Iris pigment epithelial cell (primary cell): Measurements from ENCODE around the gene GRK1.

Experiments used
- DNase-seq: peaks from one replicate; pipeline ENCODE4 v3.0.0-alpha.2; 2011; ENCODE audit warnings: low read depth

GRK1 gene

DNA sequence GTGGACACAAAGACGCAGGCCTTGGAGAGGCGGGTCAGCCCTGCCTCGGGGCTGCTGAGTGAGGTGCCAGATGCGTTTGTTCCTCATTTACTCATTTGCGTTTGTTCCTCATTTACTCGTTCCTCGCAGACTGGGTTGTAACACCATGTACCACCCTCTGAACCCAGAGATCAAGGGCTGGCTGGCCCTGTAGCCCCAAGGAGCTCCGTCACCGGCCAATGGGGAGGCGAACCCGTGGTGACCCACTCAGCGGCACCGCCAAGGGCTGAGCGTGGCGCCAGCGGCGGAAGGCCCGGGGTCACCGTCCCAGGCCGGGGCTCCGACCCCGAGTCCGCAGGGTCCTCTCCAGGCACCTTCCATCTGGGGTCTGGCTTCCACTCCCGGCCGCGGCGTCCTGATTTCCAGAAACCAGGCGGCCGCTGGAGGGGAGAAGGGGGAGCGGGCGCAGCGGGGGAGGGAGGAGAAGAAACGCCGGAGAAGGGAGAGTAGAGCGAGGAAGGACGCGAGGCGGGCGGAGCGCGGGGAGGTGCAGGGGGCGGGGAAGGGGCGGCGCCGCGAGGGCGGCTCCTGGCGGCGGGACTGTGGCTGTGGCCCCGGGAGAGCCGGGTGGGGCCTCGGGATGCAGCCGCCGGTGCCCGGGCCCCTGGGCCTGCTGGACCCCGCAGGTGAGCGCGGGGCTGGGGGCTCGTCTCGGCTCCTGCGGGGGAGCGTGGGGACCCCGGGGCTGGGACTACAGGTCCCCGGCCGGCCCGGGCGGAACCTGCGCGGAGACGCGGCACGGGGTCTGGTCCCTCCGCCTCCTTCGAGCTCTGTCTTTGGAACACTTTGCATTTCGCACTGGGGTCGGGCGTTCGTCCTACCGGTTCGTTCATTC is 91.9 kb downstream of the GRK1 start, which contains the start of gene TMEM255B:
TSS of gene TMEM255B (plus strand) at position 576 of the 874 bp plus-strand sequence. CDS start at position 620, 44 bp downstream.
- DNase-seq: peak; percentile 74

DNA sequence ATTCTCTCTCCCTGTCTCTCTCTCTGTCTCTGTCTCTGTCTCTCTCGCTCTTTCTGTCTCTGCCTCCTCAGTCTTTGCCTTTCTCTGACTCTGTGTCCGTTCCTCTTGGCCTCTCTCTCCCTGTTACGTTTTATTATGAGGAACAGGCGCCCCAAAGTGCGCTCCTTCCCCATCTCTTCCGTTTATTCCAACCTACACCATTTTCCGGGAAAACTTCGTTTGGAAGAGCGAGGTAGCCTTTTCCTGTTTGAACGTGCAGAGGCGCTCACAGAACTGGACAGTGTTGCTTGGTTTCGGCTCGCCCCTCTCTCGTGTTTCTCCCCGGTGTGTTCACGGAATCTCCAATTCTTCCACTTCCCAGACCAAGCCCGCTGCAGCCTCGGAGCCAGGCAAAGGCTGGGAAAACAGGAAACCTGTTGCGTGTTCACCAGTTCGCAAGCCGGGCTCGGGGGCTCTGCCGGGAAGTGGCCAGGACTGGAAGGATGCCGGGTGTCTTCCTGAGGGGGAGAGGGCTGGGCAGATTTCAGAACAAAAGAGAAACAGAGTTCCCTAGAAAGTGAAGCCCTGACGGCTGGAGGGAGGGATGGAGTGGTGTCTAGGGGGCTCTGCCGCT is 92.6 kb downstream of the GRK1 start:
- peak; percentile 9 for DNase-seq

DNA sequence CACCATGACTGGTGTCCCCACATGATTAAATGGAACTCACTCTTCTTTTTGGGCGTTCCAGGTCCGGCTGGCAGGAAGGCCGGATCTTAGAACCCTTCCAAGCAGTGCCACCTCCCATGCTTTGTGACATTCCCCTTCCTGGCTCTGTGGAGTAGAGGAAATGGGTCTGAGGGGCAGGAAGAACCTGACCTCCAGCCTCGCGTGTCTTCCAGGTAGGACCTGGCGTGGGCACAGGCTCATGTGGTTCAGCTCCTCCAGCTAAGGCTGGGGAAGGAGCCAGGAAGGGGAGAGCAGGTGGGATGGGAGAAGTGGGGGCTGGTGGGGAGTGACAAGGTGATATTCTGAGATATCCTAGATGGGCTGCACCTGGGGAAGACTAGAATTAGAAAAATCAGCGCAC is 94.1 kb downstream of the GRK1 start:
- DNase-seq: no peak

DNA sequence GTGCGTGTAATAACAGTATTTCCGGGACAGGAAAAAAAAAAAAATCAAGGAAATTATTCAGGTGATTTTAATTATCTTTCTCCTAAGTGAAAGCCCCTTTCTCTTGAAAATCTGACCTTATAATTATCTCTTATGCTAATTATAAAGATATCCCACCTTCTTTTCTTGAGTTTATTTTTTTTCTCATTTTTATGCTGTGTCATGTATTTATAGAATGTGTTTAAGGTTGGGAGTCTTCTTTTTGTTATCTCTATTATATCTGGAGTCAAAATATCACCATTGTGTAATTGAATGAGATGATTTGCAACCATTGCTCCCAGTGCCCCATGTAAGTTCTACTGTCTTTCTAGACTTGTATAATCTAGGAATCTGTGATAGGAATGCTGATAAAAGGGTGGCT is 95.1 kb downstream of the GRK1 start:
- DNase-seq: no peak

DNA sequence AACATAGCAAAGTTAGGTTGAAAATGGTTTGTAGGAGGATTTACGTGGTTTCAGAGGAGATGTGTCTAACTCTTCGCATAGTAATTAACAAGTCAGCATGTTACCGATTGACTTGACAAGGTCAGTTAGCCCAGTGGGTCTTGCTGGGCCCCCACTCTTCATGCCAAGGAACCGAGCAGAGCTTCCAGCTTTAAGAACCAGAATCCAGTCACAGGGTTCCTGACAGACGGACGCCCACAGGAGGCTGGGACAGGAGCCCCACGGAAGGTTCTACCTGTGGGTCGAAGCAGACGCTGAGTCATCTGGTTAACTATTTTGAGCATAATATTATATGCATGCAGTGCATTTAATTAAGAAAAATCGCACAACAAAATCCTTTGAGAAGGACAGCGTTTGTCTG is 95.5 kb downstream of the GRK1 start:
- no peak for DNase-seq

DNA sequence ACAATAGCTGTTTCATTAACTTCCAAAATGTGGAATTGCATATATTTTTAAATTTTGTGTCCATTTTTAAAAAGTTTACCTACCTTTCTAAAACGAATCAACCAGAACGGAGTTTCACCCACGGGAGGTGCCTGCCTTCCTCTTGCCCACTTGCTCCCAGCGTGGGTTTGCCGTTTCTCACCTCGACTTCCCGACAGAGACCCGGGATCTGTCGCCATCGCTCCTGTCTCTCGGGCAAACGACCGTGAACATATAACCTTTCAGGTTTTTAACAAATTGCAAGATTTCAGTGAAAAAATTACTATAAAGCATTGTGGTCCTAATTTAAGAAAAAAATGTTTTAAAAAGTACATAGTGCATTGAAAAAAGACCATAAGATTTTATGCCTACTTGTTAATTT is 96.2 kb downstream of the GRK1 start:
- DNase-seq: no peak

DNA sequence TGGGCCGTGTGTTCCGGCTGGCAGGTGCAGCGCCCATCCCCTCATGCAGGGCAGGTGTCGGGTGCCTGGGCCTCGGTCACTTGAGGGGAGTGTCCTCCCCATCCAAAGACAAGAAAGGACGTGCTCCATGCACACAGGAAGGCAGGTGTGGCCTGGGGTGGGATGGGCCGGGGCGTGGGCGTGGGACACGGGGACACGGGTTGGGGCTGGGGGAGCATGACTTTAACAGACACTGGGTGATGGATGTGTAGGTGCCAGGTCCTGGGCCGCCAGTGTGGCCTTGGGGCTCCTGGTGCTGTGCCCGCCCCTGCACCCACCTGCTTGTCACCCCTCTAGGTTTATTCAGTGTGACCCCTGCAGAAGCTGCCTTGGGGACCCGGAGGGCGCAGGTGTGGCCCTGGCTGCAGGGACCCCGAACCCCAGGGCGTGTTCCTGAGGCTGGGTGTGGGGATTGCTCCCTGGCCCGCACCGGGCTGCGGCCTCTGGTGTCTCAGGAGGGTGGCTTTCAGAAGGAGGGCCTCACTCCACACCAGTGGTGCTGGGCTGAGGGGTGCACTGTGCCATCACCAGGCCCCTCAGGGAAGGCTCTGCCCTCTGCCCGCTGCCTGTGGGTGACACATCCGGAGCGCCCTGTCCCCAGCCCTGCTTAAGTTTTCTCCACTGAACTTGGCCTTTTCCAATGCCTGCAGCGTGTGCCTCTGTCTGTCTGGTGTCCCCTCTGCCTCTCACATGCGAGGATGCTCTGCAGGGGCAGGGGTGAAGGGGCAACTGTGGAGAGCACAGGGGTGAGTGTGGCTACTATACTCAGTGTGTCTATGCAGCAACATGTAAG is 97.2 kb downstream of the GRK1 start:
- no peak for DNase-seq

DNA sequence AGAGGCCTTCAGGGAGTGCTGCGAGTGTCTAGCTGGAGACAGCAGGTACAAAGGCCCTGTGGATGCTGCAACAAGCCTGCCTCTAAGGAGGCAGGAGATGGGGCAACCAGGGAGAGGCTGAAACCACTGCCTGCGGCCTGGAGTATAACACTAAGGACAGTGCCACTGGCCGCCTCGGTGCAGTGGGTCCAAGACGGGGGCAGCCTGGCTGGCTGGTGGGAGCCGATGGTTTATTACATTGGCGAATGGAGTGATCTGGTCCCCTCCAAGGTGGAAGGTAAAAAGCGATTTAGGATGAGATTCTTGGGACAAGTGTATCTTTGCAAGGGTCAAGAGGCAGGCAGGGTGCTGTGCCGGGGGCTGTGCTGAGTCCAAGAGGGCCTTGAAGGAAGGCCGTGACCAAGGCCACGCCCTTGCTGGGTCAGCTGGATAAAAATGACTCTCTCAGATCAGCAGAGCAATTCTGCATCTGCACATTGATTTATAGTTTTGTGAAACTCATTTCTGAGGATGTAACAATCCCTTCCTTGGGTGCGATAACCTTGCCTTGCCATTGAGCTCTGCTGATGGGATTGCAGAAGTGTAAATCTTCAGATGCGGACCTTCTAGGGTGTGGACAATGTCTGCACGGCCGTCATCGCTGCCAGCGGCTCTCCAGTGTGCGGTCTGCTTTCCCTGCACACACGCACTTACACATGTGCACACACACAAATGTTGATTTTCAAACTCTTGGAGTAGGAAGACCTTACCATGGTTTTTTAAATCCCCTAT is 98.0 kb downstream of the GRK1 start:
- DNase-seq: no peak

DNA sequence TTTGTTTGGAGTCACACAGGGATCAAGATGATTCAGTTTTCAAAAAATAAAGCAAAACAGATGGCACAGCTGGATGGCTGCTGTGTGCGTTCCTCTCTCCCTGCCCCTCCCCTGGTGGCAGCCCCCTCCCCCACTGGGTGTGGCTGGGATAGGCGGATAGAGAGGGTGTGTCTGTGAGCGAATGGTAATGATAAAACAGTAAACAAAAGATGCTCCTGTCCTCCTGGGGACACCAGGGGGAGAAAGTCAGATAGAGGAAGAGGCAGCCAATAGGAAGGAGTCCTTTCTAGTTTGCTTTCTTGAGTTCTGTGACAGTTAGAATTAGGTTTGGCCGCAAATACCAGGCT is 98.5 kb downstream of the GRK1 start:
- no peak for DNase-seq

DNA sequence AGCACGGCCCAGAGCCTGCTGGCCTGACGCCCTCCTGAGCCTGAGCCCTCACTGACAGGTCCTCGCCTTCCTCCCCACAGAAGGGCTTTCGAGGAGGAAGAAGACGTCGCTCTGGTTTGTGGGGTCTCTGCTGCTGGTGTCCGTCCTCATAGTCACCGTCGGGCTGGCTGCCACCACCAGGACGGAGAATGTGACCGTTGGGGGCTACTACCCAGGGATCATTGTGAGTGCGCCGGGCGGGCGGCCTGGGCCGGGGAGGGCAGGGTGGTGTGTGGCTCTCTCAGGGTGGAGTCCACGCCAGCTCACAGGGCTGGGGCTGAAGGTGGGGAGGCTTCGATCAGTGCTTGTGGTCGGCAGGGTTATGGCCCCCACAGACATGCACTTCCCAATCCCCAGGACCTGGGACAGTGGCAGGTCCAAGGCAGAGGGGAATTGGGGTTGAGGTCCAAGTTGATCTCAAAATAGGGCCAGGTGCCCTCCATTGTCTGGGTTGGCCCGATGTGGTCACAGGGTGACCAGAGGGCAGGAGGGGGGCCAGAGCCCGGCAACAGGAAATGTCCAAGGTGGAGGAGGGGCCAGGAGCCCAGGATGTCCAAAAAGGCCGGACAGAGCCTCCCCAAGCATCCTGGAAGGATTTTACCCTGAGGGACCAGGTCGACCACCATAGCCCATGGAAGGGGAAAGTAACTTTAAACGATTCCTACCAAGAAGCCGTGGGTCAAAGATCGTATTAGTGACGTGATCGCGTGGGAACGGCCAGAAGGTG is 99.2 kb downstream of the GRK1 start:
- DNase-seq: no peak

DNA sequence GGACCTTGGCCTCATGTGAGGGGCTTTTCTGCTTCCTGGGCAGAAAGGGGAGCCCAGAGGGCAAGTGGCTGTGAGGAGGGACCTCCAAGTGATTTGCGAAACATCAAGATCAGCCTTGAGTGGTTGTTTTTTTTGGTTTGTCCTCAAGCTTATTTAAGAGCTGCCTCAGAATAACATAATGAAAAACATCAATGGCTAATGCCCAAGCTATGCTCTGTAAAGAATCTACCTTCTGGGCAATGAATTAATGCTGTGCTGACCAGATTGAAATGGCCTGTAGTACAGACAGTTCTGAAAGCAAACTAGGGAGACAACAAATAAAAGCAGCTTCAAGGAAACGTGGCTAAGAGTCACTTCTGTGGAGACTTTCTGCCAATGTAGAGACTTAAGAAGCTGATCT is 100.3 kb downstream of the GRK1 start:
- no peak for DNase-seq

DNA sequence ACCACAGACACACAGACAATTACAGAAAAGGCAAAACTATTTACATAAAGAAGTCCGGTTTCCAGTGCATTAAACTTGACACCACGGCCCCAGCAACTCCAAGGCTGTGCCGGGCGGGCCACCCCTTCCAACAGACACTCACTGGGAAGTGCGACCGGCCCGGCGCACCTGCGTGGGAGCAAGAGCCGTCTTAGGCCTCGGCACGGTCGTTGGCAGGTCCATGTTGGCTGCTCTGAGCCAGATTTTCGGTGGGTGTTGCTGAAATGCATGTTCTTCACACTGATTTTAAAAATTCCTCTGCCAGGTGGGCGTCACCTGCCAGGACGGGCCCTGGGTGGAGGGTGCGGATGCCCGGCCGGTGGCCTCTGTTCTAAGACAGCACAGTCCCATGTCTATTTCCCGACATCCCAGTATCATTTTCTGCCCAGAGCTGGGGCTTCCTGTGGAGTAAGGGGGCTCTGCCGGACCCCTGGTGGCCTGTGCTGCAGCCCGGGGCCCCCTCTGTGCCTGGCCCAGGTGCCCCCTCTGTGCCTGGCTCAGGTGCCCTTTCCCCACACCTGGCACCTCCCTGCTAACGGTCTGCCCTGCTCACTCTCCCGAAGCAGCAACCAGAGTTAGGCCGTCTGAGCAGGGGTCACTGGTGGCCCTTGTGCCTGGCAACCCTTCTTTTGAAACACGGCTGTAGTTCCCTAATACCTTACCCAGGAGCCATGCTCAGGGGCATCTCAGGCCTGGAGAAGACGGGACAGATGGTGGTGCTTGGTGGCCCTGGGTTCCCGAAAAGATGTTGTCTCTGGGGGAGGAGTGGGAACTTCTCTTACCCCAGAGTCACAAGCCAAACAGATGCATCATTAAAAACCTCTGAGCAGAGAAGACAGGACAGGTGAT is 101.2 kb downstream of the GRK1 start:
- DNase-seq: no peak

DNA sequence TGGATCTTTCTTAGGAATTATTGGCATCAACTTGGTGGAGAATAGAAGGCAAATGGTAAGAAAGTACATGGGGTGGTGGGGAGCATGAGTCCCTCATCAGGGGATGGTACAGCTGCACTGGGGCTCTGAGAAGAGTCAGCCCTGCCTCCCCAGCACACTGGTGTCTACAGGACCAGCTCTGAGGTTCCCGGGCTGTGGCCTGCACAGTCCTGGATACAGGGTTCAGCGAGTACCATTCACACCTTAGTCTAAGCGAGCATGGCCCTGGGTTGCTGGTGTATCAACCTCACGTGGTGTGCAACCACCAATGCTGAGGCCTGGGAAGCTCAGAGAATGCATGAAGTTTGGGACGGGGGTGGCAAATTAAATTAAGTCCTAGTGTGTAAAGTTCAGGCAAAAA is 102.1 kb downstream of the GRK1 start:
- no peak for DNase-seq

DNA sequence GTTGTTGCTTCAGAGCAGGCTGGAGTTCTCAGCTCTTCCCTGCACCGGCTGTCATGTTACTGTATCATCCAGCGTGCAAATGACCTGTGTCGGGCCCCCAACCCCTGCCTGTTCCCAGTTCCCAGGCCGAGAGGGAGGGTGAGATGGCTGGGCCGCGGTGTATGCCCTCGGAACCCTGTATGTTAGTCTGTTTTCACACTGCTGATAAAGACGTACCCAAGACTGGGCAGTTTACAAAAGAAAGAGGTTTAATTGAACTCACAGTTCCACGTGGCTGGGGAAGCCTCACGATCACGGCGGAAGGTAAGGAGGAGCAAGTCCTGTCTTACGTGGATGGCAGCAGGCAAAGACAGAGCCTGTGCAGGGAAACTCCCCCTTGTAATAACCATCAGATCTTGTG is 102.9 kb downstream of the GRK1 start:
- DNase-seq: no peak

DNA sequence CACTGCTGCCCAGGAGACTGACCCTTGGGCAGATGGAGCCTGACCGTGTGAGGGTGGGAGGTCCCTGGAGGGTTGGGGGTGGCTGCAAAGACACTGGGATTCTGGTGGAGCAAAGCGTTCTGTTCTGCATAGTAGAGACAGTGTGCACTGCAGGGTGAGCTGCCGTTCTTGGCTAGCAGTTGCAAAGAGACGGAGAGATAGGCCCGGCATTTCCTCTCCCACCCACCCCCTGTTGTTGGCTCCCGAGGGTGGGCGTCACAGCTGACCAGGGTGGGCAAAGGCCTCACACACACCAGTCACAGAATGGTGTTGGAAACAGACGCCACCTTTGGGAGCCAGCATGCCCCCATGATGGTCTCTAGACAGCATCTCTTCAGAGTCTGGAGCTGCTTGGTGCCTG is 103.4 kb downstream of the GRK1 start:
- no peak for DNase-seq

DNA sequence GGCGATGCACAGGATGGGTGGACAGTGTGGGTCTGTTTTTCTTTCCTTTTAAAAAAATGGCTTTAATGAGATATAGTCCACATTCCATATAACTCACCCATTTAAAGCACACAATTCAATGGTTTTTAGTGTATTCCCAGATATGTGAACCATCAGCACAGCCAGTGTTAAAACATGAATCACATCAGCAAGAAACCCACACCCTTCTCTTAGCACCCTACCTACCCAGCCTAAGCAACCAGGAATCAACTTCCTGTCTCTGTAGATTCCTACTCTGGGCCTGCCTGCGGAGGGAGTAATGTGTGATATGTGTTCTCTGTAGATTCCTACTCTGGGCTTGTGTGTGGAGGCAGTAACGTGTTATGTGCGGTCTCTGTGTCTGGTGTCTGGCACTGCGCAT is 103.9 kb downstream of the GRK1 start:
- DNase-seq: no peak

DNA sequence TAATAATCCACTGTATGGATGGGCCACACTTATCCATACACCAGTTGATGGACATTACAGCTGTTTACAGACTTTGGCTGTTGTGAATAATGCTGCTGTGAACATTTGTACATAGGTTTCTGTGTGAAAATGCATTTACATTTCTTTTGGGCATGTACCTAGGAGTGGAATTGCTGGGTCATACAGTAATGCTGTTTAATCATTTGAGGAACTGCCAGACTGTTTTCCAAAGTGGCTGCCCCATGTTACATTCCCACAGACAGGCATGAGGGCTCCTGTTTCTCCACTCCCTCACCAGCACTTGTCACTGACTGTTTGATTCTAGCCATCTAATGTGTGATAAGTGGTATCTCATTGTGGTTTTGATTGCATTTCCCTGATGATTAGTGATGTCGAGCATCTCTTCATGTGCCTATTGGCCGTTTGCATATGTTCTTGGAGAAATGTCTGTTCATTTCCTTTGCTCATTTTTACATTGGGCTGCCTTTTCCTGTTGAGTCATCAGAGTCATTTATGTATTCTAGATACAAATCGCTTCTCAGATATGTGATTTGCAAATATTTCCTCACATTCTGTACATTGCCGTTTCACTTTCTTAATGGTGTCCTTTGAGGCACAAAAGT is 104.8 kb downstream of the GRK1 start:
- peak; percentile 65 for DNase-seq

DNA sequence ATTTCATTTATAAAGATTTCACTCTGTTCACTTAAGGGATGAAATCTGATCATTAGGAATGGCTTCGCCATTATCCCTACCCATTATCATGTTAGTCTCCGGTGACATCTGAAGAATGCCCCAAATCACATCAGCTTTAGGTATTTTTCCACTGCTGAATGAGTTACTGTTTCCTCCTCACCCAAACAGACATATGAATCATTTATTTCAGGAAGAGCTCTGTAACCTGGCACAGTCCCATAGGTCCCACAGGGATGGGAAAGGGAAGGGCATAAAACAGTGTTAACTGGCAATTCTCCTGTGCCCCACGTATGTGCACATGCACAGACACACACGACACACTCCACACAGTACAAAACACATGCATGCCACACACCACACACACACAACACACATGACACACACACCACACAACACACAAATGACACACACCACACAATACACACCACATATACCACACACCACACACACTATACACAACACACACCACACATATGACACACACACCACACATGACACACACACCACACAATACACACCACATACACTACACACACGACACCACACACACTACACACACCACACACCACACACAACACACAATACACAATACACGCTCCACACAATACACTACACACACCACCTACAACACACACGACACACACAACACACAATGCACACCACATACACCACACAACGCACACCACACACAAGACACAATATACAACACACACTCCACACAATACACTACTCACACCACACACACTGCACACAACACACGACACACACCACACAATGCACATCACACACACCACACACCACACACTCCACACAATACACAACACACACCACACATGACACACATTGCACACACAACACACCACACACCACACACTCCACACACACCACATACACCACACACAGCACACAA is 107.4 kb downstream of the GRK1 start:
- peak; percentile 28 for DNase-seq
